SIG-M5 treated with dmso at 0.1 percent for 504 hours (cell line): ENCODE data around the gene PPP1R37.
A peak's percentile ranks its signal among the peaks of the same experiment; 100 is the strongest.
"Not testable (repeated sequence)": the region's sequence is repeated elsewhere in the genome, so short reads cannot be mapped to it uniquely, and the experiment has no call there.

ENCODE experiments used
- DNase-seq: peaks from one replicate; lab custom pipeline; 2025; ENCODE audit not compliant: unreplicated experiment; lab: John Stamatoyannopoulos, UW

PPP1R37 gene

DNA sequence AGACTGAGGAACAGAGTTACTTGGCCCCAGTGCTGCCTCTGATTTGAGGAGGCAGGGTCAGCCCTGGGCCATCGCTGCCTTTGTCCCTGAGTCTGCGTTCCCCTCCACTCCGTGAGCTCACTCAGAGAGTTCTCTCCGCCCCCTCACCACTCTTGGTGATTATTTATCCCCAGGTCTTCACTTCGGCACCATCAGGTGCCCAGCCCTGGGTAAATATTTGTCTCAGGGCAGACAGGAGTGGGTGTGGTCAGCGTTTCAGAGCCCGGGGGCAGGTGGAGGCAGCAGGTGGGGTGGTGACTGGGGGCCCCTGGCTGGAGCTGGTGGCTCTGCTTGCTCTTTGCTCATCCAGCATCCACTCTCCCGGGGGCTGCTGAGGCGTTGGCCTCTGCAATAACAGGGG, 20.6 kb downstream of the PPP1R37 start:
- DNase-seq = peak; percentile 30

- DNase-seq = no peak
These were observed 21.1 kb downstream of the PPP1R37 start for GRCh38 chr19:45114116-45114515.

DNA sequence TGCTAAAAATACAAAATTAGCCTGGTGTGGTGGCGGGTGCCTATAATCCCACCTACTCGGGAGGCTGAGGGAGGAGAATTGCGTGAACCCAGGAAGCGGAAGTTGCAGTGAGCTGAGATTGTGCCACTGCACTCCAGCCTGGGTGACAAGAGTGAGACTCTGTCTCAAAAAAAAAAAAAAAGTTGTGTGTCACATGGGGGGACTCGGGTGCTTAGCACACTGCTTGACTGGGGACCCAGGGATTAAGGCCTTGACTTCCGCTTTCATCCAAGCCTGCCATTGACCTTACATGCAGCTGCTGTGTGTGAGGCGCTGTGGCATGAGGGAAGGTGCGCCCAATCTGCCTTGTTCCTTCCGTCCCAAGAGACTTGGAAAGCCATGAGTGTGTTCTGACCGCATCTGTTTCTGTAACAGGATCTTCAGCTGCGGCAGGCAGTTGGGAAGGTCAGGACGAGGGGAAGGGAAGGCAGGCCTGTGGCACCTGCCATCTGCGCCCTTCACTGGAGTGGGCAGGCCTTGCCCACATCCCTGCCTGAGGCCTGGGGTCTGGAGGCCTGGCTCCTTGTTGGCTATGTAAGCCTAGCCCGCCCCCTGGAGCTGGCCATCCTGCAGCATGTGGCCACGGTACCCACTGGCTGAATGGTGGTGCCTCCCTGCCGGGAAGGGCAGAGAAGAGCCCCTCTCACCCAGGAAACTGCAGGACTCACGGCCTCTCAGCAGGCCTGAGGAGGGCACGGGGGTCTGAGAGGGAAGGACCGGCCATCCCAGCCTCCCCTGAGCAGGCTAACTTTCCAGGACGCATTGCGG, 23.0 kb downstream of the PPP1R37 start:
- DNase-seq = peak; percentile 61

- DNase-seq = peak; percentile 29
These were observed 24.2 kb downstream of the PPP1R37 start for GRCh38 chr19:45117167-45117594.

GRCh38 chr19:45117671-45118070, 24.7 kb downstream of the PPP1R37 start:
- DNase-seq = no peak

DNA sequence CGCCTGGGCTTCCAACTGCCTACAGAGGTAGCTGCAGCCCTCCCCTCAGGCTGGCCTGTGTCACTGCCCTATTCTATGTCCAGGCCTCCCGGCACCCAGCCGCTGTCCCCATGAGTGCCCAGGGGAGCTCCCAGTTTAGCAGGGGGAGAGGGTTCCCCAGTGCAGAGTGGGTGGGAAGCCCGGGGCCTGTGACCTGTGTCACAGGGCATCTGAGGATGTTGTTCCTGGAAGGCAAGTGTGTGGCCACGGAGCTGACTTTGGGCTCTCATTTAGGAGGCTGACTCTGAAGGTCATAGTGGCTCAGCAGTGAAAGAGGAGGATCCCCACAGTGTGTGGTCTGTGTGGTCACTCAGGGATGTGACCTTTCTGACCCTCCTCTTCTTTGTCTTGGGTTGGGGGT, 25.1 kb downstream of the PPP1R37 start:
- no peak for DNase-seq

DNA sequence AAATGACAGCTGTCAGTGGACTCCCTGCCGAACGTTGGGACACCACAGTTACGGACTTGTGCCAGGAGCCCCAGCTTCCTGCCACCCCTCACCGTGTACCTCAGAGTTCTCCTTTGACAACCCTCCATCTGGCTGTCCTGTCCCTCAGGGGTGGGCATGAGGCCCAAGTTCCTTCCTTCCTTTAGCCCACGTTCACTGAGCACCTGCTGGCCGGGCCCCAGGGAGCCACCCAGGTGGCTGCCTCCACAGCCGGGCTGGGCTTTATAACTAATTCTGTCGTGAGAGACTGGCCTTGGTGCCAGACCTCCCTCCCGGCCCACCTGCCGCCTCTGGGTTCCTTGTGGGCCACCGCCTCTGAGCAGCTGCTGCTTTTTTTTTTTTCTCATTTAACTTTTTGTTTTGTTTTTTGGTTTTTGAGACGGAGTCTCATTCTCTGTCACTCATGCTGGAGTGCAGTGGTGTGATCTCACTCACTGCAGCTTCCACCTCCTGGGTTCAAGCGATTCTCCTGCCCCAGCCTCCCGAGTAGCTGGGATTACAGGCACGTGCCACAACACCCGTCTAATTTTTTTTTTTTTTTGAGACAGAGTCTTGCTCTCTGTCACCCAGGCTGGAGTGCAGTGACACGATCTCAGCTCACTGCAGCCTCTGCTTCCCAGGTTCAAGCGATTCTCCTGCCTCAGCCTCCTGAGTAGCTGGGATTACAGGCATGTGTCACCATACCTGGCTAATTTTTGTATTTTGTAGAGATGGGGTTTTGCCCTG, 25.8 kb downstream of the PPP1R37 start:
- not testable (repeated sequence) for DNase-seq

DNA sequence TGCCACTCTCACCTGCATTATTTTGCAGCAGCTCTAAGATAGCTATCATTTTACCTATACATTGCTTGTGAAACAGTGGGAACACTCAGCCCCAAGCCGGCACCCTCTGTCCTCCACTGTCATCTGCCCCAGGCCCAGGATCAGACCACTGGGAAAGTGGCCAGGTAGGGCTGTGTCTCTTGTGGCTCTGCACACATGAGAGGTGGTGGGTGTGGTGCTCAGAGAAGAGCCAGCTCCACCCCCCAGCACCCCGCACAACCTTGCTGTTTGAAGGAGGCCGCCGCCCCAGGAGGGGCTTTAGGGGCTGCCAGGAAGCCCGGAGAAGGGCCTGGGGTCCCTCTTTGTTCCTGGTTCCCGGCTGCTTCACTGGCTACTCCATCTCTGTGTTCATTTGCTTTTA, 26.6 kb downstream of the PPP1R37 start:
- no peak for DNase-seq

GRCh38 chr19:45121827-45122345, 28.9 kb downstream of the PPP1R37 start:
- no peak for DNase-seq

- no peak for DNase-seq
These were observed 29.9 kb downstream of the PPP1R37 start for GRCh38 chr19:45122832-45123231.

DNA sequence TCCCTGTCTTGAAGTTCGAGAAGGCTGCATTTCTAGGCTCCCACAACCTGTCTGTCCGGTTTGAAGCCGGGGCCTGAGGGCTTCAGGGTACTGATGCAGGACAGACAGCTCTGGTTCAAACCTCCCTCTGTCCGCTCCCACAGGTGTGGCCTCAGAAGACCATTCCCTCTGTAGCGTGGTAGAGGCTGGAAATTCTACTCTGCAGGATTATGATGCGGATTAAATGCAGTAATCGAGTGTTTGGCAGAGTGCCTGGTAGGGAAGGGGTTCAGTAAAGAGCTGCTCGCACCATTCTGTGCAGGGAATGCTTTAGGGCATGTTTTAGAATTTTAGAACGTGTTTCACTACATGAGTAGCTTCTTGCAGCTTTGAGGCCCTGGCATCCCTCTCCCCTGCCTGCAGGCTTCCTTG, 30.5 kb downstream of the PPP1R37 start:
- DNase-seq = peak; percentile 23

DNA sequence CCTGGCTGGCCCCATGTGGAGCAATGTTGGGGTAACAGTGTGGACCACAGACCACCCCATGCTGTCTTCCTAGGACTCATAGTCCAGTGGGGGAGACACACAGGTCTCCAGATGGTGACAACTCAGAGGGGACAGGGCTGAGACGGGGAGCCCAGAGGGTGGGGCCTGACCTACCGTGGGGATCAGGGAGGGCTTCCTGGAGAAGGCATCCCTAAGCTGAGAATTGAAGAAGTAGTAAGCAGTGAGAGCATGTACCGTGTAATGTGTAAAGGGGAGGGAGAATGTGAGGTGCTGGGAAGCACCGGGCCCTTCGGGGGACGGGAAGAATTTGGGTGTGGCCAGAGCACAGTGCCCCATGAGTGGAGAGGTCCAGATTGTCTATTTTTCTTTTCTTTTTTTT, 31.0 kb downstream of the PPP1R37 start:
- DNase-seq = no peak

DNA sequence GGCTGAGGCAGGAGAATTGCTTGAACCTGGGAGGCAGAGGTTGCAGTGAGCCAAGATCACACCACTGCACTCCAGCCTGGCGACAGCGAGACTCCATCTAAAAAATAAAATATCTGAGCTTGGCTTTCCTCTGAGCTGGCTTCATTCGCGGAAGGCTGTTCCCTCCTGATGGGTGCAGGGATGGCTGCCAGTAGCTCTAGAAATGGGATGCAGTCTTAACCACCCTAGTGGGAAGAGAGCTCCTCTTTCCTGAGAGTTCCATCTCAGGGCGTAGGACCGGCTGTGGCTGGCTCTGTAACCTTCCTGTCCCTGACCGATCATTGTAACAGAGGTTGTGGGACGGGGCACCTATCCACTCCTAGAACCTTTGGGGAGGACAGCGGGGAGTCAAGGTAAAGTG, 32.4 kb downstream of the PPP1R37 start:
- DNase-seq = no peak

DNA sequence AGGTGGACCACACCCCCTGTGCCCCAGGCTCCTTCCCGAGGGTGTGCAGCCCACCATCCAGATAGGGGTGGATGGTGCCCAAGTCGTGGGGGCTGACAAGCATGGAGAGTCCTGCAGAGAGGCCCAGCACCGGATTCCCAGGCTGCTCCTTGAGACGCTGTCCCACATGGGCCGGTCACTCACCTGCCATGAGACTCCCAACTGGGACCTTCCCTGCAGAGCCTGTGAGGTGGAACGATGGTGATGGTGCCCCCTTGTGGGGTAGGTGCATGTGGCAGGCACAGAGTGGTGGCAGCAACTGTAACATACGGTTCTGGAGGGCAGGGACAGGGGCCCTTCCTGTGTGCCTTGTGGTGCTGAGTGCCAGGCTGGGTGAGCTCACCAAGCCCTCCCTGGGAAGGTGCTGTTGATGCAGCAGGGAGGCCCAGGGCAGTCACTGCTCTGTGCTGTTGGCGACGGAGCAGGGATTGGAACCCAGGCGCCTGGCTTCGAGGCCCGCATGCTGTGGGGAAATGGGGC, 33.1 kb downstream of the PPP1R37 start:
- peak; percentile 54 for DNase-seq

DNA sequence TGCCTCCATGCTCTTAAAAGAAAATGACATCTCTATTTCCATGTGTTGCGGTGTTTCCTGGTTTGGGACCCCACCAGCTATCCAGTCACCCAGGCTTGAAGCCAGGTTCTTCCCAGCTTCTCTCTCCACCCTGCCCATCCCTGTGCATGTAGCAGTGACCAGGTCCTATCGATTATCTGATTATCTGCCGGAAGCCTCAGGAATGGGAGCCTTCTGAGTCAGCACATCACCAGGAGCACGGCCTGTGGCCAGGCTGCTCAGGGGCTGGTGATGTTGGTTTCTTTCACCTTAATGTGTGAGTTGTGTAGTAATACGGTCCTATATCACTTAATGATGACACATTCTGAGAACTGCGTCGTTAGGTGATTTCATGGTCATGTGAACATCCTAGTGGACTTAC, 33.7 kb downstream of the PPP1R37 start:
- no peak for DNase-seq

DNA sequence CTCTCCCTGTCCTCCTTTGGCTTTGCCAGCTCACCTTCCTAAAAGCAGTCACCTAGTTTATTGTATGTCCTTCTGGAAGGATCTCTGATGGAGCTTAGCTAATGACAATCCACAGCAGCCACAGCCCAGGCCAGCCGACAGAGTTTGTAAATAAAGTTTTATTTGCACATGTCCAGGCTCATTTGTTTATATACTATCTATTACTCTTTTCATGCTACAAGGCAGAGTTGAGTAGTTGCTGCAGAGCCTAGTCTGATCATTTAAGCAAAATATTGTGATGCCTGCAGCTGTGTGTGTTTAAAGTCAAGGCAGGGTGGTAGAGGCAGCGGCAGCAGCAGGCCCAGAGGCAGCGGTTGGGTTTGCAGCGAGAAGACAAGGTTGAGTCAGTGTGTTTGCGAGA, 35.2 kb downstream of the PPP1R37 start:
- DNase-seq = no peak

DNA sequence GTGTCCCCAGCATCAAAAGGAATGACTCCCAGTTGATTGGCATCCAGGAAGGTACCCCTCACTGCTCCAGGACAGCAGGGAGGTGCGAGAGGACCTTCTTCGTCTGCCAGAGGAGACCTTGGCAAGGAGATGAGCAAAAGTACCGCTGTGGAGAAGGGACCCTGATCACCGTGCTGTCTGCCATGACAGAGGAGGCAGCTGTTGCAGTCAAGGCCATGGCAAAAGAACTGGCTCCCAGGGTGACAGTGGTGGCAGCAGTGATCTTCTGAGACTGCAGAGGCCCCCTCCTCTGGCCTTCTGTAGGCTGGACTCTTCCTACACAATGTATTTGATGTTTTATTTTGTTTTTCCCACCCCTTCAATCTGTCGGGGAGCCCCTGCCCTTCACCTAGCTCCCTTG, 35.8 kb downstream of the PPP1R37 start:
- no peak for DNase-seq

DNA sequence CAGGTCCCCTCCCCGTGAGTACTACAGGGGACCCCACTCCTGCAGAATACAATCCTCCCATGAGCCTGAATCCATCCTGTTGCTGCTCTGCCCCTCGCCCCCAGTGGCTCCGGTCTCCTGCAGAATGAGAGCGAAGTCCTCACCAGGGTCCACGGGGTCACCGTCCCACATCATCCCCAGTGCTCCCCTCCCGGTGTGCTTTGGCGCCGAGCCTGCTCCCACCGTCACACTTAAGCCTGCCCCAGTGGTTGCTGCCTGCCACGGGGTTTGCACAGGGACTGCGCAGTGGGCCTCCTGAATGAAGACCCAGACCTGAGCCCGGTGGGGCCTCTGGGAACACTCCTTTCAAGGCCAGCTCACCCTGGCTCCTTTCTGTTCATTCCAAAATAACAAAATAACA, 37.3 kb downstream of the PPP1R37 start:
- no peak for DNase-seq

DNA sequence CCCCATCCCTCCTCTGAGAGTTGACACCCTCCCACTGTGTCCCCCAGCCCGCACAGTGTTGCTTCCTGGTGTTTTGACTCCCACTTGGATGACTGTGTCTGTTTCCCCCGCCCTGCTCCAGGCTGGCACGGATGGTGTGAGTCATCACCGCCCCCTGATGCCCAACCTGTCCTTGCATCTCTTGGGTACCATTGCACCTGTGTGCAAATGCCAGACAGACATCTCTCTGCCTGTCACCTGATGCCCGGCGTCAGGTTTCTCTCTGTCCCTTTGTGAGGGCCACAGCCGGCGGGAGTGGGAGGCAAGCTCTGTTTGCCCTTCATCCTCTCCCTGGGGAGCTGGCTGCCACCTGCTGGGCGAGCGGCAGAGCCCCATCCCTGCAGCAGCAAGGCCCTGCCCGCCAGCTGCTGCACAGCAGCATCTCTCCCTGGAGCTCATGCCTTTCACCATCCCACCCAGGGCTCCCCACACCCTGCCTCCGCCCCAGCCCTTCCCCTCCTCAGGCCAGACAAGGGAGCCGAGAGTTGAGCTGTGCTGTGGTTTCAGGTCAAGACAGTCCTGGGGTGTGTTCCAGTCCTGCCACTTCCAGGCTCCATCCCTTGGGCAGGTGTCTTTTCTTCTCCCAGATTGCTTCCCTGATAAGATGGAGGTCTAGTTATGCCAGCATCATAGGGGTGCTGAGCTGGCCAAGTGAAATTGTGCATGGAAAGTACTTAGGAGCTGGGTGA, 38.1 kb downstream of the PPP1R37 start:
- peak; percentile 47 for DNase-seq

DNA sequence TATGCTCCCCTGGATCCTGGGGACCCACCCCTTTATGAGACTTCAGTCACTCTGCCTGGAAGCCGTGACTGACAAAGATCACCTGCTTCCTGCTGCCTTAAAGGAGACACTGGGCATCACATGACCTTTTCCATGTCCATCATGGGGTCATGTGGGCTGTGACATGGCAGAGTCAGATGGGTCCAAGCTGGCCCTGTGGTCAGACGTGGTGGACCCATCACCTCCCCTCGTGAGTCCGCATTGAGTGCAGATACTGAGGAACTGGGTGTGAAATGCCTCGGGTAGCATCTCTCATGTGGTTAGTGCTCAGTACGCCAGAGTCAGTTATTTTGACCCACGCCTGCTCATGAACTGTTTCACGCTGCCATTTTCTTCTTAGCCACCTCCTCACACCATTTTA, 40.7 kb downstream of the PPP1R37 start:
- no peak for DNase-seq

DNA sequence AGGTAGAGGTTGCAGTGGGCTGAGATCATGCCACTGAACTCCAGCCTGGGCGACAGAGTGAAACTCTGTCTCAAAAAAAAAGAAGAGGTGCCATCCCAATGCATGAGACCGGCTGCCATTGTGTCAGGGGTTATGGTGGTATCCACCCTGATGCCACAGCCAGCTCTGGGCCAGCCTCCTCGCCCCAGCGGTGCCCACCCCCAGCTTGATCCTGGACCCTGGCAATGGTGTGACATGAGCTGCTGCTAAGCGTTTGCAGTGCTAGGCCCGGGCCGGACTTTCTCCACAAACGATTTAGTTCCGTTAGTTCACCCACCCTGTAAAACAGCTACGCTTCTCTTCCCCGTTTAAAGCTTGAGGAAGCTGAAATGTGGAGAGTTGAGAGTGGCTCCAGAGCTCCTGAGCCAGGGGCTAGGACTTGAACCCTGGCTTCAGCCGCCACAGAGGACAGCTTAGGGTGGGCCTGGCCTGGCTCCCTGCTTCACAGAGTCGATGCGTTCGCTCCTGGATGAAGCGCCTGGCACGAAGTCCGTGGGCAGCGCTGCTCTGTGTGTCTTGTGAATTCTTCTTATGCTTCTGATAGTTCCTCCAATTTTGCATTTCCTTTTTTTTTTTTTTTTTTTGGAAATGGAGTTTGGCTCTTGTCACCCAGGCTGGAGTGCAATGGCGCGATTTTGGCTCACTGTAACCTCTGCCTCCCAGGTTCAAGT, 42.4 kb downstream of the PPP1R37 start:
- no peak for DNase-seq
